ENCODE data around the gene ART4. TPM values are rescaled to one million over a fixed set of nuclear protein-coding genes. Genes with fewer than 3 reads are reported as not detected.

ART4 gene
- total RNA-seq, 1 experiment from 2014 or later, result 0.57 TPM

DNA sequence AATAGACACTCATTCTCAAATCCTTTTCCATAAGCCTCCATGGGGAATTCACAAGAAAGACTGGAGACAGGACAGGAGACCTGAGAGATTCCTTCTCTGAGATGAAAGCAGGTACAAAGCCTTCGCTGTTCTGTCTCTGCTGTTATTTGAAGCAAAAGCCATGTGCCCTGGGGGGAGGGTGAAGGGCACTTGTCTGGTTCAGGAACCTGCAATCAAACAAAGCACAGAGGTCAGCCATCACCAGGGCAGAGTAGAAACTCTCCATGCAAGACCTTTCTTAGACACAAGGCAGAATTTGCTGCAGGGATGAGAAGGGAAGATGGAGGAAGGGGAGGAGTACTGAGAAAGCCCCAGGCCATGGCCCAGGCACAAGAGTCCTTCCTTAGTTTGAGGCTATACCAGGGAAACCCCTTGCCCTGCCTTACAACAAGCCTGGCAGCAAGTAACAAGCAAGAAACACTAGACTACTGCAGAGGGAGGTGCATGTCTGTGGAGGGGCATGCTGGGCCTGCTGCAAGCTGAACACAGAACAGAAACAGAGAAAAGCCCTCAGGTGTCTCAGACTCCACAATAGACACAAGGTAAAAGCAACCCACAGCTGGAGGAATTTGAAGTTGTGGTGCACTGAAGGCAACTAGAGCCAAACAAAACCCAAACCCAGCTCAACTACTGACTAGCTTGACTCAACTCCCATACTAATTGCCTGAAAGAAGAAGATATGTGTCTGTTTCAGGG is 7.8 kb upstream of the ART4 start:
- DNase-seq, result no peak
- no peak overlapping the region for H3K4me3 ChIP-seq (ENCODE audit: low read depth, low read length)
- Mint-ChIP-seq H3K4me1 (ENCODE audit: low read depth, unreplicated experiment) (no peaks in the 10 kb centered on the region), H3K27ac (ENCODE audit: unreplicated experiment) (no peak overlapping the region), H3K27me3 (ENCODE audit: insufficient read depth, unreplicated experiment) (peaks cover 7% of the 10 kb centered on the region), H3K36me3 (ENCODE audit: insufficient read depth, unreplicated experiment) (no peaks in the 10 kb centered on the region), H3K4me3 (ENCODE audit: unreplicated experiment) (no peak overlapping the region), H3K9me3 (ENCODE audit: unreplicated experiment) (no peaks in the 10 kb centered on the region)
- ChIA-PET POLR2A (interaction anchor here (0.6 kb wide), 1 partner anchor 132 kb away, joined by 3 read pairs; no protein-coding TSS in a partner anchor), CTCF (no interaction called here)
- BruUV-seq (replicated peaks), result no TSS peak
- no peak for TF ChIP-seq CTCF (IDR thresholded peaks at IDR 0.05; ENCODE audit: insufficient read depth in 1 of 2, low read depth in 1 of 2, low read length in 1 of 2, severe bottlenecking in 1 of 2, unreplicated experiment in 1 of 2)
- no peaks in the 10 kb centered on the region for H3K4me1 ChIP-seq
- no peaks in the 10 kb centered on the region for H3K27me3 ChIP-seq (replicated peaks; ENCODE audit: control insufficient read depth, insufficient read depth, low read length)
- intact Hi-C loops (cut with micrococcal nuclease; ENCODE audit: unreplicated experiment), result no loop called here
- no peaks in the 10 kb centered on the region for H3K9me3 ChIP-seq
- H3K36me3 ChIP-seq (ENCODE audit: control insufficient read depth, insufficient read depth, low read length), result no peaks in the 10 kb centered on the region

DNA sequence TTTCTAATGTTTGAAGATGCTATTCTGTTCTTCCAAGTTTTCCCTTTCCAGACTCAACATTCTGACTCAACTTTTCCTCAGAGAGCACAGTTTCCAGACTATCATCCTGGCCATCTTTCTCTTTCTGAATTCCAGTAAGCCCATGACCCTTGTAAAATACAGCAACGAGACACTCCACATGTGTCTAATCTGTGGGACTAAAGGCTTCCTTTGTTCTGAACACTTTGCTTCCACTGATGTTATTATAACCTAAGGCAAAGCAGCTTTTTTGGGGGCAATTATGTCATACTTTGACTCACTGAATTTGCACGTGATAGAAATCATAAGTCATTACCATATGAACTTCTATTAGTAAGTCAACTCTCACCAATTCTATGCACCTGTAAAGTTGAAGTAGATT is 6.3 kb upstream of the ART4 start:
- no peaks in the 10 kb centered on the region for H3K9me3 ChIP-seq
- no peaks in the 10 kb centered on the region for H3K36me3 ChIP-seq (ENCODE audit: control insufficient read depth, insufficient read depth, low read length)
- no peak overlapping the region for H3K4me3 ChIP-seq (ENCODE audit: low read depth, low read length)
- BruUV-seq (replicated peaks), result no TSS peak
- intact Hi-C loops (cut with micrococcal nuclease; ENCODE audit: unreplicated experiment), result loop anchor here (5.0 kb wide), 1 partner anchor 373 kb away; the partner anchor contains the start of gene RERG
- H3K4me1 ChIP-seq, result no peaks in the 10 kb centered on the region
- TF ChIP-seq CTCF (IDR thresholded peaks at IDR 0.05; ENCODE audit: insufficient read depth in 1 of 2, low read depth in 1 of 2, low read length in 1 of 2, severe bottlenecking in 1 of 2, unreplicated experiment in 1 of 2), result no peak
- Mint-ChIP-seq H3K36me3 (ENCODE audit: insufficient read depth, unreplicated experiment) (no peaks in the 10 kb centered on the region), H3K4me3 (ENCODE audit: unreplicated experiment) (no peak overlapping the region), H3K27me3 (ENCODE audit: insufficient read depth, unreplicated experiment) (peaks cover 4% of the 10 kb centered on the region), H3K9me3 (ENCODE audit: unreplicated experiment) (no peaks in the 10 kb centered on the region), H3K4me1 (ENCODE audit: low read depth, unreplicated experiment) (no peaks in the 10 kb centered on the region), H3K27ac (ENCODE audit: unreplicated experiment) (no peak overlapping the region)
- H3K27me3 ChIP-seq (replicated peaks; ENCODE audit: control insufficient read depth, insufficient read depth, low read length), result no peaks in the 10 kb centered on the region
- DNase-seq, result no peak
- POLR2A ChIA-PET, result no interaction called here
- CTCF ChIA-PET, result no interaction called here

- no peak overlapping the region for H3K27ac Mint-ChIP-seq (ENCODE audit: unreplicated experiment)
- BruUV-seq (replicated peaks), result no TSS peak
- H3K36me3 Mint-ChIP-seq (ENCODE audit: insufficient read depth, unreplicated experiment), result no peaks in the 10 kb centered on the region
- intact Hi-C loops (cut with micrococcal nuclease; ENCODE audit: unreplicated experiment), result loop anchor here (5.0 kb wide), 1 partner anchor 375 kb away; the partner anchor contains the start of gene RERG
- H3K4me3 Mint-ChIP-seq (ENCODE audit: unreplicated experiment), result no peak overlapping the region
- no peak for TF ChIP-seq CTCF (IDR thresholded peaks at IDR 0.05; ENCODE audit: insufficient read depth in 1 of 2, low read depth in 1 of 2, low read length in 1 of 2, severe bottlenecking in 1 of 2, unreplicated experiment in 1 of 2)
- H3K27me3 Mint-ChIP-seq (ENCODE audit: insufficient read depth, unreplicated experiment), result peaks cover 2% of the 10 kb centered on the region
- H3K4me1 ChIP-seq, result peaks cover 17% of the 10 kb centered on the region
- no peaks in the 10 kb centered on the region for H3K9me3 ChIP-seq
- H3K4me1 Mint-ChIP-seq (ENCODE audit: low read depth, unreplicated experiment), result peaks cover 13% of the 10 kb centered on the region
- H3K27me3 ChIP-seq (replicated peaks; ENCODE audit: control insufficient read depth, insufficient read depth, low read length), result no peaks in the 10 kb centered on the region
- H3K4me3 ChIP-seq (ENCODE audit: low read depth, low read length), result no peak overlapping the region
- no peak for DNase-seq
- H3K9me3 Mint-ChIP-seq (ENCODE audit: unreplicated experiment), result no peaks in the 10 kb centered on the region
- ChIA-PET CTCF (interaction anchor here (1.2 kb wide), 1 partner anchor 149 kb away, joined by 5 read pairs; no protein-coding TSS in a partner anchor), POLR2A (no interaction called here)
- no peaks in the 10 kb centered on the region for H3K36me3 ChIP-seq (ENCODE audit: control insufficient read depth, insufficient read depth, low read length)
These were observed 3.7 kb upstream of the ART4 start for GRCh38 chr12:14846876-14847580.

Measured in Caco-2 (cell line).